AG20443 (cell line): ENCODE results near the gene MROH7.
"Not testable (repeated sequence)": the region's sequence is repeated elsewhere in the genome, so short reads cannot be mapped to it uniquely, and the experiment has no call there.

Experiments used
- DNase-seq: peaks from one replicate; pipeline ENCODE4 v3.0.0; 2012; ENCODE audit warnings: low spot score, mixed read lengths

The MROH7 gene

DNA sequence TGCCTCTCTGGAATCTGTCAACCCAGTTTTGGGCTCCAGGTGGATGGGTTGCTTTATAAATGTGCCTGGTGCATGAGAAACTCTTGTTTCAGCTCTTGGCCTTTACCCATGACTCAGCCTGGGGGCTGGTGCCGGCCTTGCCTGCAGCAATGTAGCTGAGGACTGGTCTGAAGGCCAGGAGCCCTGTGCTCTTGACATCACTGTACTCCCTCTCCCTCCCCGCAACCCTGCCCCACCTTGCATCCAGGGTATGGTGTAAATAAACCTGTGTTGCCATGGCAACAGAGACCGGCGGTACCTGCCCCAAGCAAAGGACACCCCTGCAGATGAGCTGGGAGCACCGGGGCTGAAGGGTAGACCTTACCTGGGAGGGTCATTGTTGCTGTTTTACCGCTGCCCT lies 31.5 kb upstream of the MROH7 start:
- no peak for DNase-seq

DNA sequence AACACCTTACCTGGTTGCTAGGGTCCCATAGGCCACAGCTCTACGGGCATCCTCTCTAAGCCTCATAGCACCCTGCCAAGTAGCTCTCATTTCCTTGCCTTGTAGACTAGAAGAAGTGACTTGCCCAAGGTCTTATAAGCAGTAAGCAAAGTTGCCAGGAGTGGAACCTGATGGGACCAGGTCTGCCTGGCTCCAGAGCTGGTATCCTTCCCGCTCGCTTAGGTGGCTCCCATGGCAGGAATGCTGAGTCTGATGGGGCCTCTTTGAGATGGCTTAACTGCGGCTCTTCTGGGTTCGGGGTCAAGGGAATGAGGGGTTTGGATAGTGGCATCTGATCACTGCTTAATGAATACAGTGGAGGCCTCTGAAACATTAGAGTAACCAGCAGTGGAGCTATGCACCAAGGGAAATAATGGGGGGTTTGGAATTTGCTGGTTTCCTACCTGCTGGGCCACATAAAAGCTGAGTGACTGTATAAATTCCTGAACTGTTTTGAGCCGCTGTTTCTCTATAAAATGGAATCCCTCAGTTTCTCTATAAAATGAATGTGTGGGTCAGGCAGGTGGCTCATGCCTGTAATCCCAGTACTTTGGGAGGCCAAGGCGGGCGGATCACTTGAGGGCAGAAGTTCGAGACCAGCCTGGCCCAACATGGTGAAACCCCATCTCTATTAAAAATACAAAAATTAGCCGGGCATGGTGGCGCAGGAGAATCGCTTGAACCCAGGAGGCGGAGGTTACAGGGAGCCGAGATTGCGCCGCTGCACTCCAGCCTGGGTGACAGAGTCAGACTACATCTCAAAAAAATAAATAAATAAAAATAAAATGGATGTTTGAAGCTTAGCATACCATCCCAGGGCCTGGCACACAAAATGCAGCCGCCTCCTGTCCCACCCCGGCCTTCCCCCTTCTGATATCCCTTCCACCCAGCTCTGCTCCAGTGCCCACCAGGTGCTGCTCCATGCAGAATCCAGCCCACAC lies 30.7 kb upstream of the MROH7 start:
- no peak for DNase-seq

DNA sequence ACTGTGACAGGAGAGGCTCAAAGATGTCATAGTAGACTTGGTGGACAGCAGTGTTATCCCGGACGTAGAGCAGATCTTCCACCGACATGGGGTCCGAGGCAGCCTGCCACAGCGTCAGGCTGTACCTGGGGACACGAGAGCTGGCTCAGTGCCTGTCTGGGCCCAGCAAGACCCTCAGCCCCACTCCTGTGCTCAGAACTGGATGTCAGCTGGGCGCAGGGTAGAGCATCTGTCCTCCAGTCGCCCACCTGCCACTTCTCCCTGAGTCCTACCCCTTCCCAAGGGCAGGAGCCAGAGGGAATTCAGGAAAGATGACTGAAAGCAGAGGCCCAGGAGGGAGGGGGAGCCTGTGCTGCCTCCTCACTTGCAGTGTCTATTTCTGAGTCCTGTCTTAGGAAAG lies 30.0 kb upstream of the MROH7 start:
- no peak for DNase-seq

DNA sequence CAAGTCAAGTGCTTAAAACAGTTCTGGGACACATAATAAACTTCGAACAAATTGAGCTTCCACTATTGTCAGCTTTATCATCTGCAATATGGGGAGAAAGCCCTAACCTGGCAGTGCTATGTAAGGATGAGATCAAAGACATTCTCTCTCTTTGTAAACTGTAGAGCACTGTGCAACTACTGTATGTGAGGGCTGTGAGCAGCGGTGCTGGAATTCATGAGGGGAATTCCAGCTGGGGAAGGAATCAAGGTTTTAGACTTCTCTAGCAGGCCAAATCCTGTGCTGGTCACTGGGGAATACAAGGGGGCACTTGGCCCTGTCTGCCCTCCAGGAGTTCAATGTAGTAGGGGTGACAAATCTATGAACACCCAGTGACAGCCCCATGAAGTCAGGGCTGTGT lies 27.6 kb upstream of the MROH7 start:
- no peak for DNase-seq

DNA sequence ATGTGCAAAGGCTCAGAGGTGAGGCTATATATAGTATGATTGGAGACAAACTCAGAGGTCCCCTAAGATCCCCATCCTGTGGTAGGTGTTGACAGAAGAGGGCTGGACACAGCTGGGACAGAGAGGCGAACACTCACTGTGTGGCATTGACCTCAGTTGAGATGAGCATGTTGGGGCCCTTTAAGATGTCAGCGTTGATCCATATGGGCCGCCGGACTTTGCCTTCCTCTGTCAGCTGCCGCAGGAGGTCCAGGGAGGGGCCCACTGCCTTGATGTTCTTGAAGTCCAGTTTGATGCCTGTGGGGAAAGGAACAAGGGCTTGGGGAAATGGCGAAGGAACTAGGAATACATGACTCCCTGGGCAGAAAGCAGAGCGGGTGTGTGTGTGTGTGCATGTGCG lies 27.0 kb upstream of the MROH7 start:
- DNase-seq = no peak

DNA sequence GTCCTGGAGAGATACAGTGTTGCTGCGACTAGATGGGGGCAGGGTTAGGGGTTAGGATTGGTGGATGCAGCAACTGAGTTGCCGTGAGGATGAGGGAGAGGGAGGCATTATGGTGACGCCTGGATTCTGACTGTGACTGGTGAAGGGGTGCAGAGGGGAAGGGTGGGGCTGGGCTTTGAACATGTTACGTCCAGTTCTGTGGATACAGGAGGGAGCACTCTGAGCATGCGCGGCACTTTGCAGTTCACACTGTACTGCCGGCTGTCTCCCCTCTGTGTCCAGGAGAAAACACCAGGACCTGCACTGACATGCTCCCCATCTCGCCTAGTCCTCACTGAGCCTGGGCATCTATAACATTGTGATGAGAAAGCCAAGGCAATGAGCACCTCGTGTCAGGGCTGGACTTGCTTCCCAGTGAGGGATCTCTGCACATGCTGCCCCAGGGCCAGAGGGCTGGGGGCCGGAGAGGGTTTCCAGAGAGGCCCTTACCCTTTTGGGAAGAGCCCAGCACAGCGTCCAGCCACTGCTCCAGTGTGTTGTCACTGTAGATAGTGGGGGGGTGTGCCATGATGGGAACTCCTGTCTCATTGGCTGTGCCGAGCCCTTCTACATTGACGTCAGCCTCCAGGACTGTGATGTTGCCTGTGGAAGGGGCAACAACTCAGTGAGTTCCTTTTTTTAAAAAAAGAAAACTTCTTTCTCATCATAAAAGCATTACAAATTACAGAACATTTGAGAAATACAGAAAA lies 25.9 kb upstream of the MROH7 start:
- no peak for DNase-seq

DNA sequence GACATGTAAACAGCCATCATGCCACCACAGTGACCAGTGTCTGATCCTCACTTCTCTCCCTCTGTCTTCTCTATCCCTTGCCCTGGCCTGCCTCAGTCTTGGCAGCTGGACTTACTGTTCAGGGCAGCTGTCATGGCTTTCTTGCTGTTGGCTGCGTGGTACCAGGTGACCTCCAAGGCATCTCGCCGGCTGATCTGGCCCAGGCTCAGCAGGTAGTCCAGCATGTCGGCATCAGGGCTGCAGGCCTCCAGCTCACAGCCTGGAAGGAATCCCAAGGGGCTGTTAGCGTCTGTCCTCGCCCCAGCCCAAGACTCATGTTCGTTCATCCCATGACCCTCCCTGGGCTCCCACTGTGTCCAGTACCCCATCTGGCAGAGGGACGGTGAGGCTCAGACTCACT lies 21.8 kb upstream of the MROH7 start:
- DNase-seq = no peak

DNA sequence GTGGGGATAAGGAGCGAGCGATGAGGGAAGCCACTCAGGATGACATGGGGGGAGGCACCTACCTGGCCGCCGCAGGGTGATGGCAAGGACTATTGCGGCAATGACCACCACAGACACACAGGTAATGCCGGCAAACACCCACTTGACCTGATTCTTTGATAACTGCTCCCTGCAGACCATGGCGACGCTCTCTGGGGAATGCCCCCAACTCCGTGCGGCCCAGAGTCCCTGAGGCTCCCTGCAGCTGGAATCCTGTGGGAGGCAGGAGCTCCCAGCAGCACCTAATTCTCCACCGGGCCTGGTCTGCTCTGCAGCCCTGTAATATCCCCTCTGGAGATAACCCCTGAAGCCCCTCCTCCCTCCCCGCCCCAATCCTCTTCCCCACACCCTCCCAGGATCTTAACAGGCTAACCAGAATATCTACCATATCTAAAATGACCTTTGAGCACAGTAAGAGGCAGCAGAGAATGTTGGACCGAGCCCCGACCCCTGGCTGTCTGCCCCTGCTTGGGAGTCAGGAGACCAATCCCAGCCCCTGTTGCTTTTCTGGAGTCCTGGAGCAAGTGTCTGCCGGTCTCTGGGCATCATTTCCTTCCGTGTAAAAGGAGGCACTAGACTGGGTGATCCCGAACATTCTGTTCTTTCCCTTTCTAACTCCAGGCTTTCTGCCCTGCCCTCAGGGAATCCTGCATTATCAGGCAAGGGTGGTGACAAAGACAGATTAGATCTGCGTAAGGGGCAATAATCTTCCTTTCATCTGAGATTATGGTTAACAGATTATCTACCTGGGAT lies 18.2 kb upstream of the MROH7 start, which contains the start of gene FAM151A:
Gene FAM151A, minus strand, starts transcription at position 310 of the 792 bp plus-strand sequence. Its CDS starts 130 bp downstream, at position 180.
- no peak for DNase-seq

DNA sequence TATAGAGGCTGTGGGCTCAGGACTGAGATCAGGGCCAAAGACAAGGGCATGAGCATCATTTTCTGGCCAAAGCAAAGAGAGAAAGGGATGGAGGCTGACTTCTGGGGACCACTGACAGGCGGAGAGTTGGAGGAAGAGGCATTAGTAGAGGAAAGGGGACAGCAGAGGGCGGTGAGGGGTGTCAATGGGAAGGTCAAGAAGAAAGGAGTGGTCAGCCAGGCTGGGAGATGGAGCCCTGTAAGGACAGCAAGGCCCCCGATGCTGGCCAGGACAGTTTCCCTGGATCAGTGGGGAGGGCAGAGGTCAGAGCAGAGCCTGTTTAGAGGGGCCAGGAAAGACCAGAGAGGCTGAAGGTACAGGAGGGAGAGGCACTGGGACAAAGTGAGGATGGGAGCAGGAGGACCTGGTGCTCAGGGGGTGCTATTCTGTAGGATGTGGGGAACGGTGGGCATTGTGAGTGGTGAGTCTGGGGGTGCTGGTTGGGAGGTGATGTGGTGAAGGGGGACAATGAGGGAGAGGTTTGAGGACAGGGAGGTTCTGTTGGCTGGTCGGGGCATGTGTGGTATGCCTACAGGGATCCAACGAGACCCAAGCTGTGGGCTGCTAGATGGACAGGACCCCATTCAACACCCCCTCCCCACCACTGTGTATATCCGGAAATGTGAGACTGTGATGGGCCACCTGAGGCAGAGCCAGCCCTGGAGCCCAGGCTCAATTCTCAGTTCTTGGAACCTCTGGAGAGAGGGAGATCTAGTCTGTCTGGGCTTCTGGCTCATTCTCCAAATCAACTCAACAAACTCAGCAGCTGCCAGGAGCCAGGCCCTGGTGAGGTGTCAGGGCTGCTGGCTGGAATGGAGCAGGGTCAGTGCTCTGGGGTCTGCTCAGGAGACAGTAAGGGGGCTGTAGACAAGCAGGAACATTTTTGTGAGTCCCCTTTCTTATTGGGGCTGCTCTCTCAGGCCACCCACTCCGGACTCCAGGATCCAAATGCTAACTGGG lies 16.8 kb upstream of the MROH7 start:
- DNase-seq = no peak

DNA sequence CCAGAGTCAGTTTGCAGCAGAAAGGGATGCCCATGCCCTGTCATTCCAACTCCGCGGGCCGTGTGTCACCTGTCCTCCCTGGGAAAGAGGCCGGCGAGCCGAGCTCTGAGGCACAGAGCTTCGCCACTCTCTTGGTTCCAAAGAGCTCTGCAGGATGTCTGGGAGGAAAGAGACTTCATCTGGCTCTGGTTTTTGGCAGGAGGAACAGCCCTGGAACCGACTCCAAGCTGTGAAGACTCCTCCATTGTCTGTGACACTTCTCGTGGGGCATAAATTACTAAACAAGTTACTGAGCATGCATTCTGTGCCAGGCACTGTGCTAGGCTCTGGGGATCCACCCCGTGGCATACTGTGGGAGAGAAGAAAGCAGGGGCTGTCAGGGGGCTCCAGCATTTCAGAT lies 14.4 kb upstream of the MROH7 start:
- no peak for DNase-seq

DNA sequence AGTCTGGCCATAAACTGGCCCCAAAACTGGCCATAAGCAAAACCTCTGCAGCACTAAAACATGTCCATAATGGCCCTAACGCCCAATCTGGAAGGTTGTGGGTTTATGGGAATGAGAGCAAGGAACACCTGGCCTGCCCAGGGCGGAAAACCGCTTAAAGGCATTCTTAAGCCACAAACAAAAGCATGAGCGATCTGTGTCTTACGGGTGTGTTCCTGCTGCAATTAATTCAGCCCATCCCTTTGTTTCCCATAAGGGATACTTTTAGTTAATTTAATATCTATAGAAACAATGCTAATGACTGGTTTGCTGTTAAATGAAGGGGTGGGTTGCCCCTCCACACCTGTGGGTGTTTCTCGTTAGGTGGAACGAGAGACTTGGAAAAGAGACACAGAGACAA lies 5.8 kb upstream of the MROH7 start:
- not testable (repeated sequence) for DNase-seq

DNA sequence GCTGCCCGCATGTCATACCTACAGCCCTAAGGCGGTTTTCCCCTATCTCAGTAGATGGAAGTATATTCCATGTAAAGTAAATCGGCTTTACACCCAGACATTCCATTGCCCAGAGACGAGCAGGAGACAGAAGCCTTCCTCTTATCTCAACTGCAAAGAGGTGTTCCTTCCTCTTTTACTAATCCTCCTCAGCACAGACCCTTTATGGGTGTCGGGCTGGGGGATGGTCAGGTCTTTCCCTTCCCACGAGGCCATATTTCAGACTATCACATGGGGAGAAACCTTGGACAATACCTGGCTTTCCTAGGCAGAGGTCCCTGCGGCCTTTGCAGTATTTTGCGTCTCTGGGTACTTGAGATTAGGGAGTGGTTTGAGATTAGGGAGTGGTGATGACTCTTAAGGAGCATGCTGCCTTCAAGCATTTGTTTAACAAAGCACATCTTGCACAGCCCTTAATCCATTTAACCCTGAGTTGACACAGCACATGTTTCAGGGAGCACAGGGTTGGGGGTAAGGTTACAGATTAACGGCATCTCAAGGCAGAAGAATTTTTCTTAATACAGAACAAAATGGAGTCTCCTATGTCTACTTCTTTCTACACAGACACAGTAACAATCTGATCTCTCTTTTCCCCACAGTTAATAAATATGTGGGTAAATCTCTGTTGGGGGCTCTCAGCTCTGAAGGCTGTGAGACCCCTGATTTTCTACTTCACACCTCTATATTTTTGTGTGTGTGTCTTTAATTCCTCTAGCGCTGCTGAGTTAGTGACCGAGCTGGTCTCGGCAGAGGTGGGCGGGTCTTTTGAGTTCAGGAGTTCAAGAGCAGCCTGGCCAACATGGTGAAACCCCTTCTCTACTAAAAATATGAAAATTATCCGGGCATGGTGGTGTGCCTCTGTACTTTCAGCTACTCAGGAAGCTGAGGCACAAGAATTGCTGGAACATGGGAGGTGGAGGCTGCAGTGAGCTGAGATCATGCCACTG lies 4.8 kb upstream of the MROH7 start:
- DNase-seq = not testable (repeated sequence)

DNA sequence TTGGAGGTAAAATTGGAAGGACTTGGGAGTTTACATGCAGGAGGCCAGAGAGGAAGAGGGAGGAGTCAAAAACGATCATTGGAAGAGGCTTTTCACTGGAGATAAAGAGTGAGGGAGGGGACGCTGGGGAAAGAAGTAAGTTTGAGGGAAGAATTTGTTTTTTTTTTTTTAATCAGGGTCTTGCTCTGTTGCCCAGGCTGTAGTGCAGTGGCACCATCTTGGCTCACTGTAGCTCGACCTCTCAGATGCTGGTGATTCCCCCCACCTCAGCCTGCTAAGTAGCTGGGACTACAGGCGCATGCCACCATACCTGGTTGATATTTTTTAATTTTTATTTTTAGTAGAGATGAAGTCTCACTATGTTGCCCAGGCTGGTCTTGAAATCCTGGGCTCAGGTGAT lies 1.2 kb upstream of the MROH7 start:
- no peak for DNase-seq

DNA sequence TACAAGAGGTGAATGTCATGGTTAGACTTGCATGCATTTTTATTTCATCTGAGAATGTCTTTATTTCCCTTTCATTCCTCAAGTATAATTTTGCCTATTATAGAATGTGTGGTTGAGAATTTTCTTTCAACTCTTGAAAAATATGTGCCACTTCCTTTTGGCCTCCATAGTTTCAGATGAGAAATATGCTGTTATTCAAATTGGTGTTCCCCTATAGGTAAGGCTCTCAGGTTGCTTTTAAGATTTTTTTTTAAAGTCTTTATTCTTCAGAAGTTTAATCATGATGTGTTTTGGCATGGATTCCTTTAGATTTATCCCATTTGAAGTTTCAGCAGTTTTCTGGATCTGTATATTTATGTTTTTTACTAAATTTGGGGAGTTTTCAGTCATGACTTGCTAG lies 2.1 kb downstream of the MROH7 start:
- no peak for DNase-seq

DNA sequence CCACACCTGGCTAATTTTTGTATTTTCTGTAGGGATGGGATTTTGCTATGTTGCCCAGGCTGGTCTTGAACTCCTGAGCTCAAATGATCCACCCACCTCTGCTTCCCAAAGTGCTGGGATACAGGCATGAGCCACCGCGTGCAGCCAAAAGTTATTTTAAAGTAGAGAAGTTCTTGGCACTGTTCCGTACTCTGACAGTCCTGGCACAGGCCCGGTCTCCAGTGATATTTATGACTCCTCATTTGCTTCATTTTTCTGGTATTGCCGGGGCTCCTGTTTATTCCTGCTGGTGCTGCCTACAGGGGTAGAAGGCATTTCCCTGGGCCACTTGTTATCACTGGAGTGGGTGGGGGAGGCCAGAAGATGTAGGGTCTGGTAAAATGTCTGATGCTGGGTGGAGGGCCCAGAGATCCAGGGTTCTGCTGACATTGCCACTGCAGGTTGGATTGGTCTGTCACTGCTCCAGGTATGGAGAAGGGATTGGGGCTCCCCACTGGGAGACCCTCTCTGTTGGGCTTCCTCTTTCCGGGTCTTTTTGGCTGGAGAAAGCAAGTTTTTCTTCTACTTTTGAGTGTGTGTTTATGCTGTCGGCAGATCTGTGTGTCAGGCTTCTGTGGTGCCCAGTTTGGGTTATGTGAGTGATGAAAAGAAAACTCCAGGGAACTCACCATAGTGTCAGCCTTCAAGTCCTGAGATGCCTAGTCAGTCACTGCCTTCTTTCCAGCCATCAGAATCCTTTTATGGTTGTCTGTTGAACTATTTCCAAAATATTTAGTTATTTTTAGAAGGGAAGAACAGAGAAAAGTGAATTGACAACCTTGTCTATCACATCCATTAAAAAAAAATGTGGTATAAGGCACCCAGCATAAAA lies 4.5 kb downstream of the MROH7 start:
- no peak for DNase-seq

DNA sequence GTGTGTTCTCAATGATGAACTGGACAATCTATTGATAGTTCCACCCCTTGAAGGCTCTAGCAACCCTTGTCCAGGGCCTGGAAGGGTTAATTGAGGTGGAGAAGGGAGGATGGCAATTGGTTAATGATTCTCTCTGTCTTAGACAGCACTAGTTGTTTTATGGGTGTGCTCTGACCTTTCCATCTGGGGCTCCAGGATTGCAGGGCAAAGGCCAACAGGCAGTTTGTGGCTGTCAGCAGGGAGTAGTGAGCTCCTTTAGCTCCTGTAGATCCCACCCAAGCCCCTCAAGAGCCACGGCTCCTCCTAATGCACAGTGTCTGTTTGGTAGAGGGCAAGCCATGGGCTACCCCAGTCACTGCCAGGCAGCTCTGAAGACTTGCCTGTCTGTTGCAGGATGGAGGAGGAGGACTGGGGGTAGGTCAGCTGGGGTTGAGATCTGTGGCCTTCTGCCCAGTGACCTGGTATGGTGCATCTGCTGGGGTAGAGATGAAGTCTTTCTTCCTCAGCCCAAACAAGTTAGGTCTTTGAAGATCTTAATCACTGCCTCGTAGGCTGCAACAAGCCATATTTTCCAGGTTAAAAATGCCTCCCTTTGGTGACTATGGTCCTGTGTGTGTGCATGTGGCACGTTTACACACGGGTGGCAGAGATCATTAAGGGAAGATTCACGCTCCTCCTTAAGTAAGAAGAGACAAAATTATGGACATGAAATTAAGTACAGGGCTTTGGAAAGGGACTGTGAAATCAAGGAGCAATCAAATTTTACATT lies 7.7 kb downstream of the MROH7 start:
- DNase-seq = no peak

DNA sequence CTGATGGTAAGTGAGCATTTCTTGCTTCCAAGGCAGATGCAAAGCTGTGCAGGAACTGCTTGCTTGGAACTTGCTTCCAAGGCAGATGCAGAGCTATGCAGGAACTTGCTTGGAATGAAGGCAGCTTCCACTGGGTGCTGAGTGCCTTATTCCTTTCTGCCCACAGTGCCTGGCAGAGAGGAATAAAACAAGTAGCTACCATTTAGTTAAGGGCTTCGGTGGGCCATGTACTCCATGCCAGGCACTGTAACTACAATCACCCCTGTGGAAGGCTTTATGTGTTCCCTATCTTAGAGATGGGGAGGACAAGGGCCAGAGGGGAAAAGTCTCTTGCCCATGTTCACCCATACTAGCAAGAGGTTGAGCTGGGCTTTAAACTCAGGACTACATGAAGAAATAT lies 8.3 kb downstream of the MROH7 start:
- DNase-seq = no peak

DNA sequence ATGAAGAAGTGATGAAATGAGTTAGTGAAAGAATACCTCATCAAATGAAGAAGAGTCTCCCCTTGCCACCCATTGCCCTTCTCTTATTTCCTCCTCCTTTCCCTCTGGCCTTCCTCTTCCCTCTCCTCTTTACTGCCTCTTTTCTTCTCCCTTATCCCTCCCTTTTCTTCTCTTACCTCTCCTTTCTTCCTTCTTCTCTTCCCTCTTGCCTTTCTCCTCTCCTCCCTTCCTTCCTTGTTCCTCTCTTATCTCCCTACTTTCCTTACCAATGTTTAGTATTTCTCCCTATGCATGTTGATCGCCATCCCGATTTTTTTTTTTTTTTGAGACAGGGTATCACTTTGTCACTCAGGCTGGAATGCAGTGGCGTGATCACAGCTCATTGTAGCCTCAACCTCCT lies 8.8 kb downstream of the MROH7 start:
- DNase-seq = no peak
